Jurkat, Clone E6-1 (cell line): ENCODE data around the gene HOXD3.

Experiments used
- DNase-seq: peaks from one replicate; pipeline ENCODE4 v3.0.0-alpha.2; 2011; ENCODE audit warnings: low read depth, low spot score
- H3K4me3 ChIP-seq: 2 replicates; pipeline ENCODE4 v1.5.1; 2011; ENCODE audit warnings: mild to moderate bottlenecking, low read length, control low read depth, moderate library complexity

The HOXD3 gene

GRCh38 chr2:176188774-176189680 is 31.9 kb downstream of the HOXD3 start:
- no peak for DNase-seq
- no peak overlapping the region for H3K4me3 ChIP-seq

- no peak overlapping the region for H3K4me3 ChIP-seq
- no peak for DNase-seq
These were observed 32.9 kb downstream of the HOXD3 start for GRCh38 chr2:176189681-176190641.

GRCh38 chr2:176192351-176192750 is 35.2 kb downstream of the HOXD3 start:
- no peak overlapping the region for H3K4me3 ChIP-seq
- no peak for DNase-seq

GRCh38 chr2:176193048-176193447 is 35.9 kb downstream of the HOXD3 start:
- DNase-seq: no peak
- H3K4me3 ChIP-seq: no peak overlapping the region

GRCh38 chr2:176199902-176200301 is 42.8 kb downstream of the HOXD3 start:
- H3K4me3 ChIP-seq: no peak overlapping the region
- DNase-seq: no peak

- no peak overlapping the region for H3K4me3 ChIP-seq
- DNase-seq: no peak
These were observed 43.9 kb downstream of the HOXD3 start for GRCh38 chr2:176200971-176201370.

GRCh38 chr2:176202491-176202890 is 45.4 kb downstream of the HOXD3 start:
- no peak overlapping the region for H3K4me3 ChIP-seq
- no peak for DNase-seq

GRCh38 chr2:176205126-176205525 is 48.0 kb downstream of the HOXD3 start:
- DNase-seq: no peak

GRCh38 chr2:176206136-176206535 is 49.0 kb downstream of the HOXD3 start:
- no peak for DNase-seq
- no peak overlapping the region for H3K4me3 ChIP-seq

More at GRCh38 chr2:176205126-176205525, 48.0 kb downstream of the HOXD3 start:
- no peak overlapping the region for H3K4me3 ChIP-seq

GRCh38 chr2:176206682-176207081 is 49.6 kb downstream of the HOXD3 start:
- no peak for DNase-seq
- no peak overlapping the region for H3K4me3 ChIP-seq

GRCh38 chr2:176211110-176211509 is 54.0 kb downstream of the HOXD3 start:
- DNase-seq: no peak
- no peak overlapping the region for H3K4me3 ChIP-seq

GRCh38 chr2:176212276-176212675 is 55.2 kb downstream of the HOXD3 start:
- DNase-seq: no peak
- H3K4me3 ChIP-seq: no peak overlapping the region

GRCh38 chr2:176213406-176213805 is 56.3 kb downstream of the HOXD3 start:
- no peak for DNase-seq
- no peak overlapping the region for H3K4me3 ChIP-seq
